HG03060 (cell line): Measurements from ENCODE around the gene IRF5.
"Not testable (repeated sequence)": the region's sequence is repeated elsewhere in the genome, so short reads cannot be mapped to it uniquely, and the experiment has no call there.

ENCODE experiments used
- ATAC-seq: cut with Tn5 transposase; IDR thresholded peaks from one replicate; pipeline ENCODE4 v1.9.1; 2021; ENCODE audit warnings: low read depth, moderate number of reproducible peaks; ENCODE audit not compliant: unreplicated experiment

Gene IRF5

GRCh38 chr7:128936798-128937197 lies 929 bp upstream of the IRF5 start:
- no peak for ATAC-seq

GRCh38 chr7:128937271-128937646 lies 468 bp upstream of the IRF5 start:
- no peak for ATAC-seq

GRCh38 chr7:128938544-128939074 lies 882 bp downstream of the IRF5 start:
- ATAC-seq = no peak

- ATAC-seq = peak; percentile 18
Observed at GRCh38 chr7:128939075-128939860, 1.5 kb downstream of the IRF5 start.

GRCh38 chr7:128939861-128940410 lies 2.2 kb downstream of the IRF5 start:
- ATAC-seq = peak; percentile 11

- ATAC-seq = peak; percentile 31
Observed at GRCh38 chr7:128940494-128941322, 3.0 kb downstream of the IRF5 start.

- no peak for ATAC-seq
Observed at GRCh38 chr7:128941323-128941890, 3.7 kb downstream of the IRF5 start.

GRCh38 chr7:128941946-128942526 lies 4.3 kb downstream of the IRF5 start:
- no peak for ATAC-seq

GRCh38 chr7:128943251-128943650 lies 5.5 kb downstream of the IRF5 start:
- not testable (repeated sequence) for ATAC-seq

GRCh38 chr7:128944487-128945236 lies 6.9 kb downstream of the IRF5 start:
- no peak for ATAC-seq

GRCh38 chr7:128945668-128946366 lies 8.1 kb downstream of the IRF5 start:
- no peak for ATAC-seq

- ATAC-seq = no peak
Observed at GRCh38 chr7:128946936-128947830, 9.5 kb downstream of the IRF5 start.

- no peak for ATAC-seq
Observed at GRCh38 chr7:128947854-128948253, 10.1 kb downstream of the IRF5 start.

- ATAC-seq = no peak
Observed at GRCh38 chr7:128948312-128948973, 10.7 kb downstream of the IRF5 start.

GRCh38 chr7:128948976-128949760 lies 11.4 kb downstream of the IRF5 start:
- ATAC-seq = no peak

GRCh38 chr7:128951296-128951695 lies 13.6 kb downstream of the IRF5 start:
- ATAC-seq = no peak

- ATAC-seq = no peak
Observed at GRCh38 chr7:128954150-128954549, 16.4 kb downstream of the IRF5 start.
